GM12891 (cell line): ENCODE data around the gene DCDC2.

Source experiments
- POLR2A ChIP-seq: IDR thresholded peaks from 2 replicates; pipeline ENCODE4 v1.6.1; 2011; ENCODE audit warnings: low read depth, low read length, control low read depth
- POLR2AphosphoS5 ChIP-seq: IDR thresholded peaks from 2 replicates; pipeline ENCODE4 v1.6.1; 2011; ENCODE audit warnings: low read depth, low read length, control low read depth
- POU2F2 ChIP-seq: IDR thresholded peaks from 2 replicates; pipeline ENCODE4 v1.6.1; 2011; ENCODE audit warnings: low read depth, mild to moderate bottlenecking, control low read depth, low read length, moderate library complexity
- SPI1 ChIP-seq: IDR thresholded peaks from 2 replicates; pipeline ENCODE4 v1.6.1; 2011; ENCODE audit warnings: low read depth, low read length, control low read depth
- TAF1 ChIP-seq: IDR thresholded peaks from 2 replicates; pipeline ENCODE4 v1.6.1; 2011; ENCODE audit warnings: low read depth, low read length, control low read depth

- TF ChIP-seq POLR2A = no peak
- TF ChIP-seq POLR2AphosphoS5 = no peak
- TF ChIP-seq SPI1 = no peak
- no peak for TF ChIP-seq TAF1
- TF ChIP-seq POU2F2 = no peak
These were observed 19.0 kb upstream of the DCDC2 start for GRCh38 chr6:24376871-24377270.
